ENCODE results near the gene INTS4.
"Not testable (repeated sequence)": the region's sequence is repeated elsewhere in the genome, so short reads cannot be mapped to it uniquely, and the experiment has no call there.

Gene INTS4

GRCh38 chr11:77874206-77874605, 120.3 kb downstream of the INTS4 start:
- no peak for DNase-seq

DNA sequence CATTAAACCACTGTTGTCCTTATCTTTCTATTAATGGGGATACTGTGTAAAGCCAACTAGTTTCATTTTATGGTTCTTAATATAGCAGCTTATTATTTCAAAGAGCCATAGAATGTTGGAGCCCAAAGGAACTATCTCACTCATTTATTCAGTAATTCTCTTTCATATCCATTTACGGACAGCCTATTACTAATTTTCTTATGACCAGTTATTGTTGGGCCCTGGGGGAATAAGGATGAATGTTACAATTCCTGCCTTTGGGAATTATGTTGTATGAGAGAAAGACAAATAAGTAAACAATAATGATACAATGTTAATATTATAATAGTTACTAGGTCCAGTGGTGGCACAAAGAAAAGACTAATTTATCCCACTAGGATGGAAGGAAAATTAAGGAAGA, 121.1 kb downstream of the INTS4 start:
- DNase-seq = no peak

DNA sequence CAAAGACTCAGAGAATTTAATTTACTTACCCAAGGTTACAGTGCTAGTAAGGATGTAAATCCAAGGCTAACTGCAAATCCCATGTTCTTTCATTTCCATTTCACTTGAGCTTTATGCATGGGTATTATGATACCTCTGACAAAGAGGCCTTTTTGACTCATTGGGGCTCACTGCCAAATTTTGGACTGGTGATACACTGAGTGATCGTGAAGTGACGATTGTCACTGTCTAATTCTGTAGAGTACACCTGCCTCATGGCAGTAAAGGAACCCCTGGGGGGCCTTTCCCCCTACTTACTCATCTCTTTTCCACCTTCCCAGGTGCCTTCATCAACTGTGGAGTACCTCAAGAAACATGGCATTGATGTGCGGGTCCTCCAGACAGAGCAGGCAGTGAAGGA, 122.6 kb downstream of the INTS4 start:
- no peak for DNase-seq

DNA sequence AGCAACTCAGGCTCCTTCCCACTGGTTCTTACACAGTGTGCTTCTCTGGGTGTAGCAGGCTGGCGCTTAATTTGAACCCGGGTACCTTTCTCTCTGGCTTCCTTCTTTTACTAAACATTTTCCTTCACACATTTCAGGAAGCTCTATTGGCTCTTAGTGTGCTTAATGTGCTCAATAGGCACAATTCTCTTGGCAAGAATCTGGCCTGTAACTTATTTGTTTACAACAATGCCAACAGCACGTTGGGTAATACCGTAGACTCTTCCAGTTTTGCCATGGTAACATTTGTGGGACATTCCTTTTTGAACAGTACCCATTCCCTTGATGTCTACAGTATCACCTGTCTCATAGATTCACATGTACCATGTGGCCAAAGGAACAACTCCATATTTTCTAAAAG, 125.7 kb downstream of the INTS4 start:
- DNase-seq = no peak

DNA sequence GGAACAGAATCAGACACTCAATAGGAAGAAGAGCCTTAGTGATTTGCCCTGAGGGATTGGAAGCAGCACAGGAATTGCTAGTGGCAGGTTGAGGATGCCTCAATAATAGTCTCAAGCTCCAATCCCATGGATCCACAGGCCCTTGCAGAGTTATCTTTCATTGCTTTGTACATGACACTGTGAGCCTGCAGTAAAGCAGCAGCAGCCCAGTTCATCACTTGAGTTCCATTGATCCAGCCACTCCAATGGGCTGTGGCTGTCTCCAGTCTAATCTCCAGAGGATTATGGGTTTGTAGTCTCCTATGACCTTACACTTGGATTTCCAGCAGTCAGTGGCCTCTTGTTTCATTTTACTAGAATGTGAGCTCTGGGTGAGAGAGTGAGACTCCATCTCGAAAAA, 128.1 kb downstream of the INTS4 start:
- no peak for DNase-seq

DNA sequence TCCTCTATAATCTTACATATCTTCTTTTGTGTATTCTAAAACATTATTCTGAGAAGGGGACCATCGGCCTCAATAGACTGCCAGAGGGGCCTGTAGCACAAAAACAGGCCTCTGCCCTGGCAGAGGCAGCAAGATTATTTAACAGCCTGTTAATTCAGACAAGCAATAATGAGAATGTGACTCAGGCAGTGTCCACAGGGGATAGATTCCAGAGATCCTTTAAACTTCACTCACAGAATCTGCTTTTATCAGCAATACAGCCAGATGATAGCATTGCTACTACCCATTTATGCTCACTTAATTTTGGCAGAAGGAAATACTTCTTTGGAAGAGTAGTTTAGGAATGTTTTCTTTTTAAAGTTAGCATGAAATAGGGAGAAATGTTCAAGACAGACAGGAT, 128.7 kb downstream of the INTS4 start:
- DNase-seq = no peak

DNA sequence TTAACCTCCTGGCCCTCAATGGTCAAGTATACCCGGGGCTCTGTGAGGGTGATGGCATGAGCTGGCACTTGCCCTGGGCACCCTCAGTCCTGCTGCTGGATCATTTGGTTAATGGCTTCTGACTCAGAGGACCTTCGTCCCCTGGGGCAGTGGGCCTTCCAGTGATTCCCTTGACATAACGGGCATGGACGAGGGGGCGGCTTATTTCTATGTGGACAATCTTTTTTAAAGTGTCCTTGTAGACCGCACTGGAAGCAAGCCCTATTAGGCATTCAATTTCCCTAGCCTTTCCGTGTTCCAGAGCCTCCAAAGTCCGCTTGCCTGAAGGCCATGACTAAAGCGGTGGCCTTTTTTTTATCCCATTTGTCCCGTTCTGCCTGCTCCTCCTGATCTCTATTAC, 133.0 kb downstream of the INTS4 start:
- not testable (repeated sequence) for DNase-seq

GRCh38 chr11:77857906-77858457, 136.5 kb downstream of the INTS4 start:
- DNase-seq = not testable (repeated sequence)

DNA sequence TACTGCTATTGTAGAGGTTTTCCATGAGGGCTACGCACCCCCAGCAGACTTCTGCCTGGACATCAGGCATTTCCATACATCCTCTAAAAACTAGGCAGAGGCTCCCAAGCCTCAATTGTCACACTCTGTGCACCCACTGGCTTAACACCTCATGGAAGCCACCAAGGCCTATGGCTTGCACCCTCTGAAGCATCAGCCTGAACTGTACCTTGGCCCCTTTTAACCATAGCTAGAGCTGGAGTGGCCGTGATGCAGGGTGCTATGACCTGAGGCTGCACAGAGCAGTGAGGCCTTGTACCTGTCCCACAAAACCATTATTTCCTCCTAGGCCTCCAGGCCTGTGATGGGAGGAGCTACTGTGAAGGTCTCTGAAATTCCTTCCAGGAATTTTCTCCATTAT, 139.6 kb downstream of the INTS4 start:
- DNase-seq = no peak

- DNase-seq = no peak
These were observed 143.0 kb downstream of the INTS4 start for GRCh38 chr11:77851503-77851902.

DNA sequence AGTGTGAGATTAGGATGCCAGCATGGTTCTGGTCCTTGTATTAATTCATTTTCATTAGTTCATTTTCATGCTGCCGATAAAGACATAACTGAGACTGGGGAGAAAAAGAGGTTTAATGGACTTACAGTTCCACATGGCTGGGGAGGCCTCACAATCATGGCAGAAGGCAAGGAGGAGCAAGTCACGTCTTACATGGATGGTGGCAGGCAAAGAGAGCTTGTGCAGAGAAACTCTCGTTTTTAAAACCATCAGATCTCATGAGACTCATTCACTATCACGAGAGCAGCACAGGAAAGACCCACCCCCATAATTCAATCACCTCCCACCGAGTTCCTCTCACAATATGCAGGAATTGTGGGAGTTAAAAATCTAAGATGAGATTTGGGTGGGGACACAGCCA, 150.8 kb downstream of the INTS4 start:
- not testable (repeated sequence) for DNase-seq

DNA sequence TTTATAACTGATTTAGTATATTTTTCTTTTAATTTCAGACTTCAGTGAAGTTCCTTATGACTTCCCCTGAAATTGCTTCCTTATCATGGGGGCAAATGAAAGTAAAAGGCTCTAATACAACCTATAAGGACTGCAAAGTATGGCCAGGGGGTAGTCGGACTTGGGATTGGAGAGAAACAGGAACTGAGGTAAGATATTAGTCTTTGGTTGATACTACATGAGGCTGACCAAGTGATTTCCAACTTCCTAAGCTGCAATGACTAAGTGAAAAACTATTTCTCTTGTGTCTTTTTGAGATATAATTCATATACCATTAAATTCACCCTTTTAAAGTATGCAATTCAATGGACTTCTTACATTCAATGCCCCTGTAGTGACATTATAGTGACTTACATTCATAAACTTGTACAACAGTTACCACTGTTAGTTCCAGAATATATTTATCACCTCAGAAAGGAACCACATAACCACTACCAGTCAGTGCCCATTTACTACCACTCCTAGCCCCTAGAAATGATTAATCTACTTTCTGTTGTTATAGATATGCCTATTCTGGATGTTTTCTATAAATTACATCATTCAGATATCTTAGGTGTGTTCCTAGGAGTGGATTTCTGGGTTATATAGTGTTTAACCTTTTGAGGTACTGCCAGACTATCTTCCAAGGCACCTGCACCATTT, 151.9 kb downstream of the INTS4 start:
- no peak for DNase-seq

GRCh38 chr11:77833302-77833701, 161.2 kb downstream of the INTS4 start:
- no peak for DNase-seq

DNA sequence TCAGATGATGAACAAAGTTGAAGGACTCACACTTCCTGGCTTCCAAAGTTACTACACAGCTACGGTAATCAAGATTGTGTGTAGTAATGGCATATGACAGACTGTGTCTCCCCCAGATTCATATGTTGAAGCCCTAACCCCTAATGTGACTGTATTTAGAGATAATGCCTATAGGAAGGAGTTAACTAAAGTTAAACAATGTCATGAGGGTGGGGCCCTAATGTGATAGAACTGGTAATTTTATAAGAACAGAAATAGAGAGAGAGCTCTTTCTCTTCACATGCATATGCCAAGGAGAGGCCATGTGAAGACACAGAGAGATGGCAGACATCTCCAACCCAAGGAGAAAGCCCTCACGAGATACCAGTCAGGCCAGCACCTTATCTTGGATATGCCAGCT, 165.5 kb downstream of the INTS4 start:
- no peak for DNase-seq
